Parathyroid adenoma (tissue), 2 donors: ENCODE data around the gene NOL9.

Experiments
- H2AFZ ChIP-seq: fragments of 300-600 bp; sonication (generic); one replicate; pipeline ENCODE4 v1.7.0; 2017; ENCODE audit warnings: antibody characterized with exemption, mild to moderate bottlenecking
- H3K27ac ChIP-seq: fragments of 300-600 bp; sonication (generic); one replicate; pipeline ENCODE4 v1.7.0; 2017
- H3K27me3 ChIP-seq: fragments of 300-600 bp; sonication (generic); one replicate; pipeline ENCODE4 v1.7.0; 2017; ENCODE audit warnings: low read length; ENCODE audit not compliant: control insufficient read depth, insufficient read depth
- H3K36me3 ChIP-seq: fragments of 300-600 bp; sonication (generic); one replicate; pipeline ENCODE4 v1.7.0; 2017; ENCODE audit warnings: low read length; ENCODE audit not compliant: control insufficient read depth, insufficient read depth
- H3K4me1 ChIP-seq: fragments of 300-600 bp; sonication (generic); one replicate; pipeline ENCODE4 v1.7.0; 2017; ENCODE audit warnings: control low read depth
- H3K4me2 ChIP-seq: fragments of 300-600 bp; sonication (generic); one replicate; pipeline ENCODE4 v1.7.0; 2017; ENCODE audit warnings: low read length
- H3K4me3 ChIP-seq: fragments of 300-600 bp; sonication (generic); one replicate; pipeline ENCODE4 v1.7.0; 2017; ENCODE audit warnings: low read depth, low read length
- H3K79me2 ChIP-seq: fragments of 300-600 bp; sonication (generic); one replicate; pipeline ENCODE4 v1.7.0; 2017; ENCODE audit warnings: control low read depth
- H3K9ac ChIP-seq: fragments of 300-600 bp; sonication (generic); one replicate; pipeline ENCODE4 v1.7.0; 2017; ENCODE audit warnings: mild to moderate bottlenecking
- H3K9me3 ChIP-seq: fragments of 300-600 bp; sonication (generic); one replicate; pipeline ENCODE4 v1.7.0; 2017; ENCODE audit warnings: low read length; ENCODE audit not compliant: control insufficient read depth
- TF ChIP-seq, protein P1 (sequence below): fragments of 300-600 bp; sonication (generic); IDR thresholded peaks from one replicate; pipeline ENCODE4 v1.7.0; 2017; ENCODE audit warnings: antibody characterized with exemption, mild to moderate bottlenecking
- donor health status: primary hyperparathyroidism.

NOL9 gene

DNA sequence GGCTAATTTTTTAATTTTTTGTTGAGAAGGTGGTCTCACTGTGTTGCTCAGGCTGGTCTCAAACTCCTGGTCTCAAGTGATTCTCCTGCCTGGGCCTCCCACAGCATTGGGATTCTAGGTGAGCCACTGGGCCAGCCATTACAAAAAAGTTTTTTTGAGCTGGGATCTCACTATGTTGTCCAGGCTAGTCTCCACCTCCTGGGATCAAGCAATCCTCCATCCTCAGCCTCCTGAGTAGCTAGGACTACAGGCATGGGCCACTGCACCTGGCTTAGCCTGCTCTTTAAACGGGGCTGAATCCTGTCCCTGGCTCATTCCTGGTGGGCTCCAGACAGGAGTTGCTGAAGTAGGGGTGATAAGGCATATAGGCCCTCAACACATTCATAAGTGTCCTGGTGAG lies 3.3 kb upstream of the NOL9 start:
- Histone ChIP-seq H3K36me3 (no peaks in the 10 kb centered on the region), H3K9me3 (no peaks in the 10 kb centered on the region), H3K79me2 (peaks cover 3% of the 10 kb centered on the region), H3K9ac (no peak overlapping the region), H3K4me2 (no peak overlapping the region), H3K4me3 (no peak overlapping the region), H3K27me3 (no peaks in the 10 kb centered on the region), H2AFZ (no peak overlapping the region), H3K4me1 (no peaks in the 10 kb centered on the region), H3K27ac (no peak overlapping the region)
- TF ChIP-seq, protein P1, sequence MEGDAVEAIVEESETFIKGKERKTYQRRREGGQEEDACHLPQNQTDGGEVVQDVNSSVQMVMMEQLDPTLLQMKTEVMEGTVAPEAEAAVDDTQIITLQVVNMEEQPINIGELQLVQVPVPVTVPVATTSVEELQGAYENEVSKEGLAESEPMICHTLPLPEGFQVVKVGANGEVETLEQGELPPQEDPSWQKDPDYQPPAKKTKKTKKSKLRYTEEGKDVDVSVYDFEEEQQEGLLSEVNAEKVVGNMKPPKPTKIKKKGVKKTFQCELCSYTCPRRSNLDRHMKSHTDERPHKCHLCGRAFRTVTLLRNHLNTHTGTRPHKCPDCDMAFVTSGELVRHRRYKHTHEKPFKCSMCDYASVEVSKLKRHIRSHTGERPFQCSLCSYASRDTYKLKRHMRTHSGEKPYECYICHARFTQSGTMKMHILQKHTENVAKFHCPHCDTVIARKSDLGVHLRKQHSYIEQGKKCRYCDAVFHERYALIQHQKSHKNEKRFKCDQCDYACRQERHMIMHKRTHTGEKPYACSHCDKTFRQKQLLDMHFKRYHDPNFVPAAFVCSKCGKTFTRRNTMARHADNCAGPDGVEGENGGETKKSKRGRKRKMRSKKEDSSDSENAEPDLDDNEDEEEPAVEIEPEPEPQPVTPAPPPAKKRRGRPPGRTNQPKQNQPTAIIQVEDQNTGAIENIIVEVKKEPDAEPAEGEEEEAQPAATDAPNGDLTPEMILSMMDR = no peak

DNA sequence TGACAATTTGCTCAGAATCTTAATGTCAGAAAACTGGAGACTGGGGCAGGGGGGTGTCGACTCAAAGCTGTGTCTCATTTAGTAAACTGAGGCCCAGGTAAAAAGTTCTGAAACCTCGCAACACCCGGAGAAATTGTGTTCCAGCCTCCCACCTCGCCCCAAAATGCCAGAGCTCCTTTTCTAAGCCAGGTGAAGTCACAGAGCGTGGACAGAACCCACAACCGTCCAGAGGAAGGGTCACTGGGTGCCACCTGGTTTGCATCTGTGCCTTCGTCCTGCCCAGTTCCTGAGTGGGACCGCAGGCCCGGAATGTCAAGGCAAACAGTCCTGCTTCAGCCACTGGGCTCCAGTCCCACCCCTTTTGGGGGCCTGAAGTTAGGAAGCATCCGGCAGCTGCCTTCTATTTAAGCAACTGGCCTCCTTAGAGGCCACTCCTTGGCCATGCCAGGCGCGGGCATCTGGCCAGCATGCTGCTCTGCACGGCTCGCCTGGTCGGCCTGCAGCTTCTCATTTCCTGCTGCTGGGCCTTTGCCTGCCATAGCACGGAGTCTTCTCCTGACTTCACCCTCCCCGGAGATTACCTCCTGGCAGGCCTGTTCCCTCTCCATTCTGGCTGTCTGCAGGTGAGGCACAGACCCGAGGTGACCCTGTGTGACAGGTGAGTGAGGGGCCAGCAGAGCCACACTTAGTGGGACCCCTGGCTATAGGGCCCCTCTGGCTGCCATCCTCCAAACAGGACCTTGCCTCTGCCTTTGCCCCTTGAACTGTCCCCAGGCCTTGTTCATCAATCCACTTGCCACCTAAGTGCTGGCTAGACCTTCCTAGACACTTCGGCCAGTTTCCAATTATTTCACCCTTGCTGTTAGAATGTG lies 830 bp upstream of the NOL9 start, which contains the start of gene TAS1R1:
Gene TAS1R1, plus strand, starts transcription at position 401 of the 872 bp plus-strand sequence. Its CDS starts 67 bp downstream, at position 468.
- Histone ChIP-seq H3K9me3 (no peaks in the 10 kb centered on the region), H3K4me2 (peak within 1 kb of the TSS; percentile 97), H3K4me3 (peak within 1 kb of the TSS; percentile 89), H3K27me3 (no peaks in the 10 kb centered on the region), H3K9ac (peak within 1 kb of the TSS; percentile 28), H3K79me2 (peaks cover 3% of the 10 kb centered on the region), H3K27ac (peak within 1 kb of the TSS; percentile 9), H3K36me3 (no peaks in the 10 kb centered on the region), H3K4me1 (no peaks in the 10 kb centered on the region), H2AFZ (peak within 1 kb of the TSS; percentile 92)
- TF ChIP-seq, protein P1 = no peak

DNA sequence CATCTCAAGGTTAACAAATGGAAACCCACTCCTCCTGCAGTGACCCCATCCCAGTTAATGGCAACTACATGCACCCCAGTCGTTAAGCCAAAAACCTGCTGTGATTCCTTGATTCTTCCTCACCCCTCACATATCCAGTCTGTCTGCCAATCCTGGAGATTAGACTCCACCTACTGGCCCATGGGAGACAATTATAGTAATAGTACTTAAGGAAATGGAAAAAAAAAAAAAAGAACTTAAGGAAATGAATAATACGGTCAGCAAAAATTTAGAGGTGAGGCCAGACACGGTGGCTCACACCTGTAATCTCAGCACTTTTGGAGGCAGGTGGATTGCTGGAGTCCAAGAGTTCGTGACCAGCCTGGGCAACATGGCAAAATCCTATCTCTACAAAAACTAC lies 7.0 kb downstream of the NOL9 start:
- no peaks in the 10 kb centered on the region for H3K36me3 ChIP-seq
- no peak overlapping the region for H3K9ac ChIP-seq
- no peak overlapping the region for H2AFZ ChIP-seq
- no peaks in the 10 kb centered on the region for H3K4me1 ChIP-seq
- H3K4me3 ChIP-seq = no peak overlapping the region
- H3K27me3 ChIP-seq = no peaks in the 10 kb centered on the region
- no peaks in the 10 kb centered on the region for H3K9me3 ChIP-seq
- no peak overlapping the region for H3K27ac ChIP-seq
- H3K79me2 ChIP-seq = no peaks in the 10 kb centered on the region
- TF ChIP-seq, protein P1 = no peak
- H3K4me2 ChIP-seq = no peak overlapping the region

DNA sequence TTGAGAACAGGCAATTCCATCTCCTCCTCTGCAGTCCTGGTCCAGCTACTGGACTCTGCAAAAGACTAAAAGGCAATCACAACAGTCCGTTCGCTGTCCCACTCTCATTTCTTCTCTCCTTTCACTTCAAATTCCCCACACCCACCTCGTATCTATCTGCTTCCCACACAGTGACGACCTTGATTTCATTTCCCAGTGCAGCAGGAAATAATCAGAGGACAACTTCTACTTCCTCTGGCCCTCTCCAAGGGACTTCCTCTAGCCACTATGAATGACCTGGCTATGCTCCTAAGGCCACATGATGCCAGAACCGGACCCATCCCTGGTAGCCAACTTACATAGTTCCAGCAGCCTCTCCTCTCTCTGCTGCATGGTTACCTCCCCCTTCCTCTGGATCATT lies 8.0 kb downstream of the NOL9 start:
- no peak overlapping the region for H3K4me2 ChIP-seq
- H3K4me1 ChIP-seq = no peaks in the 10 kb centered on the region
- peak overlapping the region; percentile 19 for H3K27ac ChIP-seq
- no peaks in the 10 kb centered on the region for H3K9me3 ChIP-seq
- H3K79me2 ChIP-seq = no peaks in the 10 kb centered on the region
- no peaks in the 10 kb centered on the region for H3K36me3 ChIP-seq
- H3K27me3 ChIP-seq = no peaks in the 10 kb centered on the region
- no peak overlapping the region for H3K4me3 ChIP-seq
- H2AFZ ChIP-seq = no peak overlapping the region
- no peak overlapping the region for H3K9ac ChIP-seq
- TF ChIP-seq, protein P1 = no peak
